ENCODE measurements around the gene GNRH2. TPM values are rescaled to one million over a fixed set of nuclear protein-coding genes. Genes with fewer than 3 reads are reported as not detected.
A peak's percentile ranks its signal among the peaks of the same experiment; 100 is the strongest.
"Not testable (repeated sequence)": the region's sequence is repeated elsewhere in the genome, so short reads cannot be mapped to it uniquely, and the experiment has no call there.

GNRH2 gene
- total and polyA plus RNA-seq, 3 donors from 2014 or later = 2.6 TPM; not detected in 2

- DNase-seq = no peak
- Histone ChIP-seq H3K27ac (no peak overlapping the region), H3K9me3 (no peaks in the 10 kb centered on the region), H3K4me3 (no peak overlapping the region), H3K4me1 (no peaks in the 10 kb centered on the region), H3K36me3 (ENCODE audit: low read depth, missing control alignments) (no peaks in the 10 kb centered on the region), H3K27me3 (no peaks in the 10 kb centered on the region)
- WGBS, 2 donors = 86 to 96% methylated on average over 1 of the region's 1 CpG
- intact Hi-C loops (cut with DNase I; ENCODE audit: low total_unique reads) = no loop called here
- TF ChIP-seq POLR2A (IDR thresholded peaks at IDR 0.05) (no peak), CTCF (IDR thresholded peaks at IDR 0.05) (no peak)
These were observed 32.3 kb upstream of the GNRH2 start for GRCh38 chr20:3010985-3011723.

- no peak overlapping the region for H3K27ac ChIP-seq
- DNase-seq = peak; percentile 28
- no peak for TF ChIP-seq CTCF (IDR thresholded peaks at IDR 0.05)
- intact Hi-C loops (cut with DNase I; ENCODE audit: low total_unique reads) = no loop called here
- H3K4me3 ChIP-seq = no peak overlapping the region
- no peaks in the 10 kb centered on the region for H3K27me3 ChIP-seq
- no peaks in the 10 kb centered on the region for H3K9me3 ChIP-seq
- no peaks in the 10 kb centered on the region for H3K4me1 ChIP-seq
- H3K36me3 ChIP-seq (ENCODE audit: low read depth, missing control alignments) = no peaks in the 10 kb centered on the region
- 68 to 78% methylated on average over 3 of the region's 3 CpGs for WGBS, 2 donors
These were observed 31.7 kb upstream of the GNRH2 start for GRCh38 chr20:3011752-3012151.

GRCh38 chr20:3013771-3014170, 29.7 kb upstream of the GNRH2 start:
- WGBS, 2 donors = 96 to 99% methylated on average over 5 of the region's 5 CpGs
- no peaks in the 10 kb centered on the region for H3K9me3 ChIP-seq
- no peak overlapping the region for H3K4me3 ChIP-seq
- H3K27ac ChIP-seq = no peak overlapping the region
- intact Hi-C loops (cut with DNase I; ENCODE audit: low total_unique reads) = no loop called here
- H3K4me1 ChIP-seq = no peaks in the 10 kb centered on the region
- no peaks in the 10 kb centered on the region for H3K27me3 ChIP-seq
- DNase-seq = no peak
- no peaks in the 10 kb centered on the region for H3K36me3 ChIP-seq (ENCODE audit: low read depth, missing control alignments)
- no peak for TF ChIP-seq POLR2A (IDR thresholded peaks at IDR 0.05)
- no peak for TF ChIP-seq CTCF (IDR thresholded peaks at IDR 0.05)

- DNase-seq = no peak
- Histone ChIP-seq H3K27me3 (no peaks in the 10 kb centered on the region), H3K27ac (no peak overlapping the region), H3K36me3 (ENCODE audit: low read depth, missing control alignments) (no peaks in the 10 kb centered on the region), H3K4me1 (no peaks in the 10 kb centered on the region), H3K9me3 (no peaks in the 10 kb centered on the region), H3K4me3 (no peak overlapping the region)
- 95 to 96% methylated on average over 7 of the region's 7 CpGs for WGBS, 2 donors
- TF ChIP-seq POLR2A (IDR thresholded peaks at IDR 0.05) (no peak), CTCF (IDR thresholded peaks at IDR 0.05) (no peak)
- intact Hi-C loops (cut with DNase I; ENCODE audit: low total_unique reads) = no loop called here
These were observed 29.2 kb upstream of the GNRH2 start for GRCh38 chr20:3014179-3014578.

- 89 to 95% methylated on average over 3 of the region's 3 CpGs for WGBS, 2 donors
- Histone ChIP-seq H3K4me1 (no peaks in the 10 kb centered on the region), H3K27ac (no peak overlapping the region), H3K4me3 (no peak overlapping the region), H3K36me3 (ENCODE audit: low read depth, missing control alignments) (no peaks in the 10 kb centered on the region), H3K9me3 (no peaks in the 10 kb centered on the region), H3K27me3 (no peaks in the 10 kb centered on the region)
- intact Hi-C loops (cut with DNase I; ENCODE audit: low total_unique reads) = no loop called here
- TF ChIP-seq CTCF (IDR thresholded peaks at IDR 0.05) (no peak), POLR2A (IDR thresholded peaks at IDR 0.05) (no peak)
- DNase-seq = no peak
These were observed 28.8 kb upstream of the GNRH2 start for GRCh38 chr20:3014662-3015061.

GRCh38 chr20:3015302-3015701, 28.1 kb upstream of the GNRH2 start:
- H3K4me3 ChIP-seq; intact Hi-C loops (cut with DNase I; ENCODE audit: low total_unique reads); H3K9me3 ChIP-seq; DNase-seq; H3K4me1 ChIP-seq; H3K36me3 ChIP-seq (ENCODE audit: low read depth, missing control alignments); H3K27me3 ChIP-seq; H3K27ac ChIP-seq: not testable (repeated sequence)
- 94 to 98% methylated on average over 5 of the region's 5 CpGs for WGBS, 2 donors

All from testis (tissue), 3 donors.